Cortex of kidney (tissue), 1 donor: ENCODE data around the gene CLCN6.

ENCODE experiments used
- DNase-seq: peaks from one replicate; lab custom pipeline; 2025; lab: John Stamatoyannopoulos, UW

The CLCN6 gene

DNA sequence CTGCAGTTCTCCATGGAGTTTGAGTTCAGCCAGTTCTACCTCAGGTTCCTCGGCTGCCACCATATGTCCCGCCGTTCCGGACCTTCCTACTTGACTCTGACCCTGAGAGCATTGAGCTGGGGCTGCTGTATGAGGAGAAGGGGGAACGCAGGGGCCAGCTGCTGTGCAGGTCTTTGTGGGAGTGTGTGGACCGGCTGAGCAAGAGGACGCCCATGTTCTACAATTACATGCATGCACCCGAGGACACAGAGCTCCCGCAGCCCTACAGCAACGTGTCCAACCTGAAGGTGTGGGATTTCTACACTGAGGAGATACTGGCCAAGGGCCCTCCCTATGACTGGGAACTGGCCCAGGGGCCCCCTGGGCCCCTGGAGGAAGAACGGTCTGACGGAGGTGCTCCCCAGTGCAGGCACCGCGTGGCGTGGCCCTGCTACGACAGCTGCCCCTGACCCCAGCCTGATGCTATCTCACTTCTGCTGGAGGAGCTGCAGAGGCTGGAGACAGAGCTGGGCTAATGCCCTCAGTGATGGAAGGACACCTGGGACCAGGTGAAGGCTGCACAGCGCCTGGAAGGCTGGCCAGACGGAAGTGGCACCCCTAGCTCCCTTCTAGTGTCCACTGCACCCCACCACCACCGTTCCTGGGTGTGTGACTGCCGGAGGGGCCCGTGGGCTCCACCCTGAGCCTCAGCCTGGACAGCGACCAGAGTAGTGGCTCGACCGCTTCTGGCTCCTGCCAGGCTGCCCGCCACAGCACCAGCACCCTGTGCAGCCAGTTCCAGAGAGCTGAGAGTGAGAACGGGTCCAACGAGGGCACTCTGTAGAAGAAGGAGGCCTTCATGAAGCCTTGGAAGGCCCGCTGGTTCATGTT is 73.6 kb downstream of the CLCN6 start:
- DNase-seq, result no peak

- no peak for DNase-seq
Measured at GRCh38 chr1:11880181-11880575, 74.2 kb downstream of the CLCN6 start.

- DNase-seq, result no peak
Measured at GRCh38 chr1:11880911-11881748, 75.1 kb downstream of the CLCN6 start.

DNA sequence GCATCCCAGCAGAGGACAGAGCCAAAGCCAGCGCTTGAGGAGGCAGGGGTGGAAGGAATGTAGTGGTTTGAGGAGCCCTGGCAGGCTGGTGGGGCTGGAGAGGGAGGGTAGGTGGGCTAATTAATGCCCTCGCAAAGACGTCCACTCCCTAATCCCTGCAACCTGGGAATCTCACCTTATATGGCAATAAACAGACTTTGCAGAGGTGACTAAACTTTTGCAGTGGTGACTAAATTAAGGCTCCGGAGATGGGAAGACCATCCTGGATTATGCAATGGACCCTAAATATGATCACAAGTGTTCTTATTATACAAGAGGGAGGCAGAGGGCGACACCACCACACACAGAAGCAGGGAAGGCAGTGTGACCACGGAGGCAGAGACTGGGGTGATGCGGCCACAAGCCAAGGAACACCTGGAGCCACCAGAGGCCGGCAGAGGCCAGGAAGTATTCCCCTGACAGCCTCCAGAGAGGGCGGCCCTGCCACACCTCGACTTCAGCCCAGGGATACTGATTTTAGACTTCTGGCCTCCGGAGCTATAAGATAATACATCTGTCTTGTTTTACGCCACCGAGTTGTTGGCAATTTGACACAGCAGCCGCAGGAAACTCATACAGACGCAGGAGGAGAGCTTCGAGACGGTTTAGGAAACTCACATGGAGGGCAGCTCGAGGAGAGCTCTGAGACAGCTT is 75.9 kb downstream of the CLCN6 start:
- DNase-seq, result no peak

- DNase-seq, result no peak
Measured at GRCh38 chr1:11882814-11883538, 77.0 kb downstream of the CLCN6 start.

DNA sequence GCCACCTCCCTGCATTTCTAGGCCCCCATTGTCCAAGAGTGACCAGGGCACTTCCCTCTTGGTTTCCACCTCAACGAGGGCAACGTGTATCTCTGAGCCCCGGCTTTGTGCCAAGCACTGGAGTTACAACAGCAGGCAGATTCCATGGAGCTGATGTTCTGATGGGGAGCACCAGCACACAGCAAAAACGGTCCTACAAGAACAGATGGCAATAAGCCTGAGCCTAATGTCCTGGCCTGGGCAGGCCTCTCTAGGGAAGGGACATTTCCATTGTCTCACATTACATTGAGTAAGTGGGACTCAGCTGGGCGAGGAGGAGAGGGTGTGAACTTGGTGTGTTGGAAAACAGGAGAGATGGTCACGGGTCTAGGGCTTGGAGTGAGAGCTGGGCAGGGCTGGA is 79.9 kb downstream of the CLCN6 start:
- no peak for DNase-seq

DNA sequence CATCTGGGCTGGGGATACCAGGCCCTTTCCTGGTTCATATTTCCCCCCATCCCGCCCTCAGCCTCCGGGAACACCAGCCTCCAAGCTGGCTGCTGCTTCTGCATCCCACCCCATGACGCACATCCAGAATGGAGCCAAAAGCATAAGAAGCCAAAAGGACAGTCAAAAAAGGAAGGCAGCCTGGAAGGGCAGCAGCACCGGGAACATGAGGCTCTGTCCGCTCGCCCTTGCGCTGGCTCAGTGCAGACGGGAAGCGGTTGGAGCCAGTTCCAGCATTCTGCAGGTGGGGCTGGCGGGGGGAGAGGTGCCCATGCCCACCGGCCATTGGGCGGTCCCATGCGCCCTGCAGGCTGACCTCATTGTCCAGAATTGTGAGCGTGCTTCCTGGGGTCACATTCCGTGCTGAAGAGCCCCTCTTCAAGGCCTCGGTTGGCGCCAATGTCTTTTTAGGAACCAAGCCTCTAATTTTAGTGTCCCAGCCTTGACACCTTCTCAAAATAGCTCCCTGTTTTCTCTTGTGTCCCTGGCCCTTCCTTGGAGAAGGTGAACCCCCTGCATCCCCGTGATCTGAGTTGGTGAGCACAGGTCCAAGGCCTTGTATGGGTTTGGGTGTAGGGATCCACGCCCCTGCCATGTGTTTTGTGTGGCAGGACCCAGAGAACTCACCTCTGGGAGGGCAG is 81.1 kb downstream of the CLCN6 start:
- no peak for DNase-seq

DNA sequence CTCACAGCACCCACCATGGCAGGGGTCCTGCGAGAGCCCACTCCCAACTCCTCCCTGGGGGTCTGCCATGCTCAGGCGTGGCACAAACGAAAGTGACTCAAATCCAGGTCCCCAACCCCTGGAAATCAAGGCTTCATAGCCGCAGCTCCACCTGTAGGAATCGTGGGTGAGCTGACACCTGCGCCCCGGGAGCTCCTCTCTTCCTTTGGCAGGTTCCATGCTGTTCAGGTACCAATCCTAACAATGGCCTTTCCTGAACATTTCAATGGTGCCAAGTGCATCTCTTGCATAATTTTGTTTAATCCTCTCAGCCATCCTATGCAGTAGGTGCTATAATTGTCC is 81.6 kb downstream of the CLCN6 start:
- DNase-seq, result no peak

DNA sequence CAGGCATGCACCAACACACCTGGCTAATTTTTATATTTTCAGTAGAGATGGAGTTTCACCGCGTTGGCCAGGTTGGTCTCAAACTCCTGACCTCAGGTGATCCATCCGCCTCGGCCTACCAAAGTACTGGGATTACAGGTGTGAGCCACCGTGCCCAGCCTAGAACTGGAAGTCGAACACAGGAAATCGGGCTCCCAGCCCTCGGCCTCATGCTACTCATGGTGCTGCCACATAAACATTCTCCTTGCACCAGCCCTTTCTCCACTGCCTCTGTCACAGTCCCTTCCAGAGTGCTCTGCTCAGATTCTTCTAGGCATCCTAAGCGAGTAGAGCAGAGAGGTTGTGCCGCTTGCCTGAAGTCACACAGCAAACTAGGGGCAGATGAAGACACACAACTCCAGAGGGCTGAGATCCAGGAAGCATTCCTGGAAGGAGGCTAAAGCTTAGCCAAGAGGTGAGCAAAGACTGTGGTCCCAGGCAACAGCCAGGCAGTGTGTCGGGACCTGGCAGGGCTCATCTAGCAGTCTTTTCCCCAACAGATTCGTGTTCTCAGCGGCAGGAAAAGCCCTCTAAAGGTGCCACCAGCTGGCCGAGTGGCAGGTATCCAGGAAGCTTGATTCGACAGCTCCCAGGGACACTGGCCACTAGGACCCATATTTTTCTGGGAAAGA is 82.3 kb downstream of the CLCN6 start:
- DNase-seq, result no peak

- no peak for DNase-seq
Measured at GRCh38 chr1:11888877-11889208, 82.9 kb downstream of the CLCN6 start.

- DNase-seq, result no peak
Measured at GRCh38 chr1:11891433-11892186, 85.6 kb downstream of the CLCN6 start.
